K562 (cell line): Measurements from ENCODE around the gene ZSCAN26. TPM values are rescaled to one million over a fixed set of nuclear protein-coding genes. Genes with fewer than 3 reads are reported as not detected.

ENCODE experiments used
- ATAC-seq: fragments of 200-7000 bp; cut with Tn5 transposase; 3 replicates; pipeline ENCODE4 v1.9.1; 2020; ENCODE audit warnings: moderate library complexity
- BruUV-seq: library from RNA; stranded (reverse); fragments of 400-500 nt; replicated peaks from 2 replicates; lab custom pipeline; 2021; lab: Mats Ljungman, UMichigan
- CTCF ChIA-PET: fragments of 300-600 bp; formaldehyde crosslinking; extraction: SDS; loops from one replicate; lab custom pipeline; 2021; ENCODE audit warnings: low intra/inter-chr PET ratio; lab: Yijun Ruan, JAX
- POLR2A ChIA-PET: fragments of 300-600, 350-650 bp; sonication (Branson Sonifier 250); formaldehyde crosslinking; extraction: SDS; loops from one replicate; lab custom pipeline; 2021; ENCODE audit warnings: antibody characterized with exemption, inconsistent platforms; lab: Yijun Ruan, JAX
- DNase-seq, 4 experiments: peaks; one replicate each; pipeline versions ENCODE4 v3.0.0 to v3.0.0-alpha.2; 2011 to 2018; ENCODE audit warnings: low spot score in 3 of 4, mixed read lengths in 3 of 4; ENCODE audit errors: extremely low read depth in 1 of 4
- FAIRE-seq: peaks from 2 replicates; lab custom pipeline; 2011; peaks lifted over from hg19 to GRCh38; lab: Jason Lieb, UNC
- H2AFZ ChIP-seq: 2 replicates; pipeline ENCODE4 v1.6.0; 2011; ENCODE audit warnings: low read depth, low read length, control low read depth, inconsistent platforms
- H3K27ac ChIP-seq: fragments of 200-600 bp; 3 replicates; pipeline ENCODE4 v1.8.0; 2011; ENCODE audit warnings: low read depth, mild to moderate bottlenecking, control low read depth, inconsistent platforms, low read length, moderate library complexity, mixed read lengths; ENCODE audit errors: extremely low read depth
- H3K27me3 ChIP-seq, 2 experiments: fragments of 300-600 bp in 1 of 2; 2 replicates in 1 of 2; 3 replicates in 1 of 2; pipeline versions ENCODE4 v1.6.0 to v1.8.0; 2011; ENCODE audit warnings: inconsistent platforms in 2 of 2, low read length in 2 of 2, mild to moderate bottlenecking in 1 of 2, mixed read lengths in 1 of 2, moderate library complexity in 1 of 2; ENCODE audit not compliant: control insufficient read depth in 2 of 2, insufficient read depth in 2 of 2
- H3K36me3 ChIP-seq: fragments of 300-600 bp; 3 replicates; pipeline ENCODE4 v1.8.0; 2011; ENCODE audit warnings: mild to moderate bottlenecking, low read length, inconsistent platforms; ENCODE audit not compliant: control insufficient read depth, insufficient read depth
- H3K4me1 ChIP-seq, 2 experiments: fragments of 200-600 bp in 1 of 2; replicated peaks in 1 of 2; 2 replicates in 1 of 2; 3 replicates in 1 of 2; pipeline versions ENCODE4 v1.5.1 to v1.8.0; 2011; ENCODE audit warnings: inconsistent platforms in 2 of 2, low read length in 2 of 2, mild to moderate bottlenecking in 1 of 2, mixed read lengths in 1 of 2, moderate library complexity in 1 of 2; ENCODE audit not compliant: control insufficient read depth in 2 of 2, insufficient read depth in 2 of 2
- H3K4me2 ChIP-seq: 2 replicates; pipeline ENCODE4 v1.6.1; 2011; ENCODE audit warnings: low read length, control low read depth, inconsistent platforms, mixed read lengths; ENCODE audit not compliant: insufficient read depth
- H3K4me3 ChIP-seq: fragments of 200-600 bp; sonication (generic), shearing (Covaris generic); 2 replicates; pipeline ENCODE4 v1.5.1; 2016; ENCODE audit warnings: control low read depth, inconsistent platforms
- H3K79me2 ChIP-seq: fragments of 200-600 bp; 3 replicates; pipeline ENCODE4 v1.8.0; 2011; ENCODE audit warnings: low read length, inconsistent platforms; ENCODE audit not compliant: control insufficient read depth, insufficient read depth
- H3K9ac ChIP-seq, 2 experiments: 2 replicates each; pipeline versions ENCODE4 v1.6.0 to v1.6.1; 2011; ENCODE audit warnings: low read depth in 2 of 2, low read length in 2 of 2, control low read depth in 1 of 2, inconsistent platforms in 1 of 2, mild to moderate bottlenecking in 1 of 2, mixed read lengths in 1 of 2; ENCODE audit not compliant: insufficient read depth in 1 of 2
- H3K9me1 ChIP-seq: one replicate; pipeline ENCODE4 v1.6.0; 2011; ENCODE audit warnings: inconsistent platforms, mild to moderate bottlenecking, low read length, moderate library complexity; ENCODE audit not compliant: control insufficient read depth, insufficient read depth
- H3K9me3 ChIP-seq: replicated peaks from 2 replicates; pipeline ENCODE4 v1.5.1; 2011; ENCODE audit warnings: low read depth, low read length, inconsistent platforms; ENCODE audit not compliant: control insufficient read depth, insufficient read depth
- H4K20me1 ChIP-seq: replicated peaks from 2 replicates; pipeline ENCODE4 v1.6.1; 2011; ENCODE audit warnings: low read length, inconsistent platforms, mixed read lengths; ENCODE audit not compliant: control insufficient read depth, insufficient read depth
- CLOCK ChIP-seq: fragments of 250-450 bp; sonication (Bioruptor Pico); IDR thresholded peaks from 2 replicates; pipeline ENCODE4 v1.4.0; 2020; ENCODE audit warnings: mild to moderate bottlenecking, moderate library complexity, borderline replicate concordance
- FOXJ2 ChIP-seq: fragments of 200-800 bp; sonication (Bioruptor generic); IDR thresholded peaks from 2 replicates; pipeline ENCODE4 v1.6.1; 2016; ENCODE audit warnings: missing genetic modification characterization, missing compliant biosample characterization
- HDAC1 ChIP-seq, 2 experiments: fragments of 450-650 bp; IDR thresholded peaks; 2 replicates each; pipeline ENCODE4 v1.6.1; 2016 to 2017; ENCODE audit warnings: inconsistent platforms in 1 of 2, mild to moderate bottlenecking in 1 of 2, moderate library complexity in 1 of 2
- KAT2B ChIP-seq: IDR thresholded peaks from one replicate; pipeline ENCODE4 v1.6.1; 2012; ENCODE audit warnings: low read depth, mild to moderate bottlenecking, control low read depth, inconsistent platforms, low read length, moderate library complexity
- MBD2 ChIP-seq: sonication (generic); IDR thresholded peaks from 2 replicates; pipeline ENCODE4 v1.6.1; 2016; ENCODE audit warnings: low read depth, borderline replicate concordance
- NFIC ChIP-seq: fragments of 450-650 bp; IDR thresholded peaks from 2 replicates; pipeline ENCODE4 v1.6.1; 2017; ENCODE audit warnings: mild to moderate bottlenecking, inconsistent platforms
- SP2 ChIP-seq: IDR thresholded peaks from 2 replicates; pipeline ENCODE4 v1.6.1; 2011; ENCODE audit warnings: mild to moderate bottlenecking, low read depth, low read length, moderate library complexity; ENCODE audit not compliant: poor library complexity, severe bottlenecking; ENCODE audit errors: extremely low read depth
- TEAD2 ChIP-seq: fragments of 450-650 bp; IDR thresholded peaks from 2 replicates; pipeline ENCODE4 v1.6.1; 2016; ENCODE audit warnings: missing genetic modification characterization, control low read depth, missing compliant biosample characterization
- YBX1 ChIP-seq: fragments of 450-650 bp; IDR thresholded peaks from 2 replicates; pipeline ENCODE4 v1.7.1; 2016; ENCODE audit warnings: mild to moderate bottlenecking
- WGBS: fragments of 100-300 bp; shearing (Covaris generic); methylation state at CpG from one replicate; pipeline ENCODE4 v1.1.6; 2016; ENCODE audit warnings: low coverage, mixed read lengths; ENCODE audit not compliant: insufficient coverage; ENCODE audit errors: missing lambda C conversion rate; 5-methylcytosine and 5-hydroxymethylcytosine counted together
- in situ Hi-C: fragments of 300-500 bp; cut with MboI; formaldehyde crosslinking; loops from 4 replicates; pipeline ENCODE4 v1.15.0; 2018; ENCODE audit warnings: inconsistent platforms, mixed read lengths
- intact Hi-C: fragments of 100-400 bp; cut with micrococcal nuclease; formaldehyde crosslinking; loops from 2 replicates; pipeline ENCODE4 v1.14.2; 2022
- polyA plus RNA-seq, 8 experiments: library from polyadenylated mRNA; depleted of rRNA in 4 of 8; stranded (reverse) in 5 of 8; unstranded in 3 of 8; fragments of >200 nt; fragmentation: Nextera tagmentation in 2 of 8; fragmentation: Illumina TruSeq in 1 of 8; extraction: Ambion mirVana in 2 of 8; extraction: Trizol in 1 of 8; gene quantifications; 2 replicates each; pipeline versions ENCODE4 v1.2.1 to v1.2.3, GENCODE V29; 2011 to 2014; ENCODE audit warnings: inconsistent platforms in 1 of 8, missing spikeins in 1 of 8
- total RNA-seq, 7 experiments: library from RNA; depleted of rRNA in 6 of 7; stranded (reverse); fragments of >200 nt in 6 of 7; fragmentation: Illumina TruSeq in 2 of 7; extraction: Trizol in 2 of 7; gene quantifications; 2 replicates each; pipeline versions ENCODE4 v1.2.1 to v1.2.3, GENCODE V29; 2011 to 2021; ENCODE audit warnings: low replicate concordance in 1 of 7
- TF ChIP-seq, protein P1 (sequence below): fragments of 250-450 bp; sonication (Bioruptor Pico); IDR thresholded peaks from 2 replicates; pipeline ENCODE4 v1.8.0; 2021; ENCODE audit warnings: moderate library complexity, mild to moderate bottlenecking, inconsistent platforms
- TF ChIP-seq, protein P2 (sequence below): fragments of 250-450 bp; sonication (Bioruptor Pico); IDR thresholded peaks from 2 replicates; pipeline ENCODE4 v1.8.0; 2021; ENCODE audit warnings: mild to moderate bottlenecking, moderate library complexity
- TF ChIP-seq, protein P3 (sequence below): fragments of 250-450 bp; sonication (Bioruptor Pico); IDR thresholded peaks from 2 replicates; pipeline ENCODE4 v1.4.0; 2020
- TF ChIP-seq, protein P4 (sequence below): sonication (generic); formaldehyde crosslinking; IDR thresholded peaks from 2 replicates; pipeline ENCODE4 v1.8.0; 2023; ENCODE audit warnings: mild to moderate bottlenecking, missing genetic modification reagents

The ZSCAN26 gene
- total and polyA plus RNA-seq, 9 of the 15 experiments (the other 6 are each of a cell fraction or from before 2014, with no cell fraction given), result 5.9 to 14.2 (median 10.5) TPM

DNA sequence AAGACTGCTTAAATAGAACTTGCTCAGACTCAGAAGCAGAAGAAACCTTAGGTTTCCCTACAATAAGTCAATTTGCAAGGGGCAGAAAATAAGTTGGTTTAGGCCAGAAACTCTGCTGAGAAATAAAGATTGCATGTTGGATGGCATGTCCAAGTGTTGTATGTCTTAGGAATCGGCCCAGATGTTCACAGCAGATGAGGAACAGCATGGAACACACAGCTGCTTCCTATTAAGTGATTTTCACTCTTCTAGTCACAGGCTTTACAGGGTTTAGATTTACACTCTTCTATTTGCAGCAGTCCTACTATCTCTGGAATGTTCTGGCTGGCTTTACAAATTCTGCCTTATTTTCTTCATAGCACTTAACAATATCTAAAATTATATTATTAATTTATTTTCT, 18.0 kb upstream of the ZSCAN26 start:
- H3K4me2 ChIP-seq, result no peak overlapping the region
- ChIA-PET POLR2A (interaction anchor here (0.6 to 8.3 kb wide), 3 partner anchors 8 to 19 kb away, joined by 3 to 73 read pairs (median 9); partner anchors contain the start of gene ZSCAN26), CTCF (no interaction called here)
- FAIRE-seq (no peak), ATAC-seq (no peak), DNase-seq (no peak)
- H3K27me3 ChIP-seq, result no peaks in the 10 kb centered on the region
- peaks cover 10 to 21% of the 10 kb centered on the region in 2 experiments for H3K4me1 ChIP-seq
- H3K9me1 ChIP-seq, result no peaks in the 10 kb centered on the region
- no peak overlapping the region for H3K27ac ChIP-seq
- H3K9ac ChIP-seq, result no peak overlapping the region
- WGBS, result 59% methylated on average over 1 of the region's 1 CpG
- no peak overlapping the region for H2AFZ ChIP-seq
- H3K4me3 ChIP-seq, result no peak overlapping the region
- in situ Hi-C loops, result no loop called here
- peaks cover 19% of the 10 kb centered on the region for H3K79me2 ChIP-seq
- H3K36me3 ChIP-seq, result peaks cover 46% of the 10 kb centered on the region; the same call in 2 of the 3 replicates
- intact Hi-C loops, result no loop called here
- H4K20me1 ChIP-seq, result no peaks in the 10 kb centered on the region
- no TSS peak for BruUV-seq
- H3K9me3 ChIP-seq, result 0 out of 2 replicates have a peak, but pooled peaks cover 2% of the 10 kb centered on the region
- TF ChIP-seq SP2 (no peak), HDAC1 (IDR thresholded peaks at IDR 0.05) (no peak), YBX1 (no peak), TEAD2 (tag) (no peak), CLOCK (CRISPR knock-in tag) (no peak), MBD2 (no peak), FOXJ2 (tag) (no peak), KAT2B (no peak), NFIC (no peak)
- TF ChIP-seq, protein P1, sequence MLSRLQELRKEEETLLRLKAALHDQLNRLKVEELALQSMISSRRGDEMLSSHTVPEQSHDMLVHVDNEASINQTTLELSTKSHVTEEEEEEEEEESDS (CRISPR knock-in tag), result no peak
- TF ChIP-seq, protein P2, sequence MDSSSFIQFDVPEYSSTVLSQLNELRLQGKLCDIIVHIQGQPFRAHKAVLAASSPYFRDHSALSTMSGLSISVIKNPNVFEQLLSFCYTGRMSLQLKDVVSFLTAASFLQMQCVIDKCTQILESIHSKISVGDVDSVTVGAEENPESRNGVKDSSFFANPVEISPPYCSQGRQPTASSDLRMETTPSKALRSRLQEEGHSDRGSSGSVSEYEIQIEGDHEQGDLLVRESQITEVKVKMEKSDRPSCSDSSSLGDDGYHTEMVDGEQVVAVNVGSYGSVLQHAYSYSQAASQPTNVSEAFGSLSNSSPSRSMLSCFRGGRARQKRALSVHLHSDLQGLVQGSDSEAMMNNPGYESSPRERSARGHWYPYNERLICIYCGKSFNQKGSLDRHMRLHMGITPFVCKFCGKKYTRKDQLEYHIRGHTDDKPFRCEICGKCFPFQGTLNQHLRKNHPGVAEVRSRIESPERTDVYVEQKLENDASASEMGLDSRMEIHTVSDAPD (CRISPR knock-in tag), result no peak
- TF ChIP-seq, protein P3, sequence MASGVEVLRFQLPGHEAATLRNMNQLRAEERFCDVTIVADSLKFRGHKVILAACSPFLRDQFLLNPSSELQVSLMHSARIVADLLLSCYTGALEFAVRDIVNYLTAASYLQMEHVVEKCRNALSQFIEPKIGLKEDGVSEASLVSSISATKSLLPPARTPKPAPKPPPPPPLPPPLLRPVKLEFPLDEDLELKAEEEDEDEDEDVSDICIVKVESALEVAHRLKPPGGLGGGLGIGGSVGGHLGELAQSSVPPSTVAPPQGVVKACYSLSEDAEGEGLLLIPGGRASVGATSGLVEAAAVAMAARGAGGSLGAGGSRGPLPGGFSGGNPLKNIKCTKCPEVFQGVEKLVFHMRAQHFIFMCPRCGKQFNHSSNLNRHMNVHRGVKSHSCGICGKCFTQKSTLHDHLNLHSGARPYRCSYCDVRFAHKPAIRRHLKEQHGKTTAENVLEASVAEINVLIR (CRISPR knock-in tag), result no peak
- TF ChIP-seq, protein P4, sequence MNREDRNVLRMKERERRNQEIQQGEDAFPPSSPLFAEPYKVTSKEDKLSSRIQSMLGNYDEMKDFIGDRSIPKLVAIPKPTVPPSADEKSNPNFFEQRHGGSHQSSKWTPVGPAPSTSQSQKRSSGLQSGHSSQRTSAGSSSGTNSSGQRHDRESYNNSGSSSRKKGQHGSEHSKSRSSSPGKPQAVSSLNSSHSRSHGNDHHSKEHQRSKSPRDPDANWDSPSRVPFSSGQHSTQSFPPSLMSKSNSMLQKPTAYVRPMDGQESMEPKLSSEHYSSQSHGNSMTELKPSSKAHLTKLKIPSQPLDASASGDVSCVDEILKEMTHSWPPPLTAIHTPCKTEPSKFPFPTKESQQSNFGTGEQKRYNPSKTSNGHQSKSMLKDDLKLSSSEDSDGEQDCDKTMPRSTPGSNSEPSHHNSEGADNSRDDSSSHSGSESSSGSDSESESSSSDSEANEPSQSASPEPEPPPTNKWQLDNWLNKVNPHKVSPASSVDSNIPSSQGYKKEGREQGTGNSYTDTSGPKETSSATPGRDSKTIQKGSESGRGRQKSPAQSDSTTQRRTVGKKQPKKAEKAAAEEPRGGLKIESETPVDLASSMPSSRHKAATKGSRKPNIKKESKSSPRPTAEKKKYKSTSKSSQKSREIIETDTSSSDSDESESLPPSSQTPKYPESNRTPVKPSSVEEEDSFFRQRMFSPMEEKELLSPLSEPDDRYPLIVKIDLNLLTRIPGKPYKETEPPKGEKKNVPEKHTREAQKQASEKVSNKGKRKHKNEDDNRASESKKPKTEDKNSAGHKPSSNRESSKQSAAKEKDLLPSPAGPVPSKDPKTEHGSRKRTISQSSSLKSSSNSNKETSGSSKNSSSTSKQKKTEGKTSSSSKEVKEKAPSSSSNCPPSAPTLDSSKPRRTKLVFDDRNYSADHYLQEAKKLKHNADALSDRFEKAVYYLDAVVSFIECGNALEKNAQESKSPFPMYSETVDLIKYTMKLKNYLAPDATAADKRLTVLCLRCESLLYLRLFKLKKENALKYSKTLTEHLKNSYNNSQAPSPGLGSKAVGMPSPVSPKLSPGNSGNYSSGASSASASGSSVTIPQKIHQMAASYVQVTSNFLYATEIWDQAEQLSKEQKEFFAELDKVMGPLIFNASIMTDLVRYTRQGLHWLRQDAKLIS (CRISPR knock-in tag), result no peak
